ENCODE data around the gene ASH1L. TPM values are rescaled to one million over a fixed set of nuclear protein-coding genes. Genes with fewer than 3 reads are reported as not detected.

ASH1L gene
- total and polyA plus RNA-seq, 2 donors (not counting 3 experiments of a cell fraction or from before 2014, with no cell fraction given) = 11.6 to 29.2 TPM

GRCh38 chr1:155396874-155397476, 165.6 kb downstream of the ASH1L start:
- TF ChIP-seq, protein P1, sequence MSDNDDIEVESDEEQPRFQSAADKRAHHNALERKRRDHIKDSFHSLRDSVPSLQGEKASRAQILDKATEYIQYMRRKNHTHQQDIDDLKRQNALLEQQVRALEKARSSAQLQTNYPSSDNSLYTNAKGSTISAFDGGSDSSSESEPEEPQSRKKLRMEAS (IDR thresholded peaks at IDR 0.05; ENCODE audit: insufficient read depth, insufficient read length) = no peak
- TF ChIP-seq MYC (IDR thresholded peaks at IDR 0.05; ENCODE audit: low read depth, low read length) (no peak), JUN (IDR thresholded peaks at IDR 0.05; ENCODE audit: borderline replicate concordance, insufficient read depth, insufficient read length, low read depth) (no peak), POLR2A (IDR thresholded peaks at IDR 0.05; ENCODE audit: low read depth, low read length) (no peak), EZH2 (IDR thresholded peaks at IDR 0.05; ENCODE audit: borderline replicate concordance, low read depth, low read length, severe bottlenecking) (no peak), POLR2AphosphoS5 (IDR thresholded peaks at IDR 0.05; ENCODE audit: insufficient read depth, low read depth, low read length) (no peak), FOS (IDR thresholded peaks at IDR 0.05; ENCODE audit: borderline replicate concordance, insufficient read depth, low read length) (no peak), GATA2 (IDR thresholded peaks at IDR 0.05; ENCODE audit: insufficient read depth, insufficient read length, low read depth, low read length) (no peak)
- TF ChIP-seq, protein P2, sequence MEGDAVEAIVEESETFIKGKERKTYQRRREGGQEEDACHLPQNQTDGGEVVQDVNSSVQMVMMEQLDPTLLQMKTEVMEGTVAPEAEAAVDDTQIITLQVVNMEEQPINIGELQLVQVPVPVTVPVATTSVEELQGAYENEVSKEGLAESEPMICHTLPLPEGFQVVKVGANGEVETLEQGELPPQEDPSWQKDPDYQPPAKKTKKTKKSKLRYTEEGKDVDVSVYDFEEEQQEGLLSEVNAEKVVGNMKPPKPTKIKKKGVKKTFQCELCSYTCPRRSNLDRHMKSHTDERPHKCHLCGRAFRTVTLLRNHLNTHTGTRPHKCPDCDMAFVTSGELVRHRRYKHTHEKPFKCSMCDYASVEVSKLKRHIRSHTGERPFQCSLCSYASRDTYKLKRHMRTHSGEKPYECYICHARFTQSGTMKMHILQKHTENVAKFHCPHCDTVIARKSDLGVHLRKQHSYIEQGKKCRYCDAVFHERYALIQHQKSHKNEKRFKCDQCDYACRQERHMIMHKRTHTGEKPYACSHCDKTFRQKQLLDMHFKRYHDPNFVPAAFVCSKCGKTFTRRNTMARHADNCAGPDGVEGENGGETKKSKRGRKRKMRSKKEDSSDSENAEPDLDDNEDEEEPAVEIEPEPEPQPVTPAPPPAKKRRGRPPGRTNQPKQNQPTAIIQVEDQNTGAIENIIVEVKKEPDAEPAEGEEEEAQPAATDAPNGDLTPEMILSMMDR (IDR thresholded peaks at IDR 0.05; ENCODE audit: extremely low read depth in 1 of 2, insufficient read depth in 1 of 2, low read depth in 1 of 2, low read length in 2 of 2) = no peak
- no peaks in the 10 kb centered on the region for H3K9me1 ChIP-seq (replicated peaks; ENCODE audit: control insufficient read depth, extremely low read depth, insufficient read depth, low read length)
- H4K20me1 ChIP-seq (replicated peaks; ENCODE audit: control insufficient read depth, extremely low read depth, insufficient read depth, low read length) = no peaks in the 10 kb centered on the region
- H3K4me3 ChIP-seq (replicated peaks in 1 of 3; ENCODE audit: insufficient read depth in 1 of 3, low read depth in 1 of 3, low read length in 3 of 3) = no peak overlapping the region
- POLR2A ChIA-PET = interaction anchor here (0.7 kb wide), 2 partner anchors 17 to 245 kb away, joined by 3 to 4 read pairs; no protein-coding TSS in a partner anchor
- H3K79me2 ChIP-seq (ENCODE audit: control insufficient read depth, insufficient read depth, low read length) = no peaks in the 10 kb centered on the region
- no peak overlapping the region for H3K4me2 ChIP-seq (ENCODE audit: insufficient read depth, low read length)
- H3K9me3 ChIP-seq (replicated peaks; ENCODE audit: control insufficient read depth, insufficient read depth, low read length) = no peaks in the 10 kb centered on the region
- H3K27ac ChIP-seq (ENCODE audit: insufficient read depth, low read depth, low read length) = no peak overlapping the region
- intact Hi-C loops (cut with micrococcal nuclease) (no loop called here), dilution Hi-C loops (cut with MboI; ENCODE audit: extremely low pct_ligation_motif_present, low sequenced_read_pairs) (no loop called here)
- H3K36me3 ChIP-seq (ENCODE audit: control insufficient read depth in 2 of 2, extremely low read depth in 1 of 2, insufficient read depth in 2 of 2, low read length in 2 of 2) = peaks cover 0 to 5% of the 10 kb centered on the region in 2 experiments
- DNase-seq (ENCODE audit: low read depth, low spot score) (no peak), FAIRE-seq (no peak)
- no peak overlapping the region for H2AFZ ChIP-seq (ENCODE audit: low read depth, low read length)
- CTCF ChIA-PET = interaction anchor here (1.2 to 3.2 kb wide), 2 partner anchors 10 to 107 kb away, joined by 3 to 8 read pairs; no protein-coding TSS in a partner anchor
- no peaks in the 10 kb centered on the region for H3K27me3 ChIP-seq (ENCODE audit: control insufficient read depth in 2 of 2, insufficient read depth in 2 of 2, low read length in 2 of 2)
- H3K9ac ChIP-seq (replicated peaks; ENCODE audit: extremely low read depth, insufficient read depth, low read length) = no peak overlapping the region
- no peaks in the 10 kb centered on the region for H3K4me1 ChIP-seq (ENCODE audit: control insufficient read depth, extremely low read depth, insufficient read depth, low read length)
- no TSS peak for BruUV-seq (replicated peaks)

Data from endothelial cell of umbilical vein (primary cell).